Measurements from ENCODE around the gene POU2F1. TPM values are rescaled to one million over a fixed set of nuclear protein-coding genes. Genes with fewer than 3 reads are reported as not detected.

POU2F1 gene
- polyA plus RNA-seq, 1 donor from 2014 or later, result 10.9 TPM

- no peak overlapping the region for H3K27ac ChIP-seq (ENCODE audit: low read length)
- H3K79me2 ChIP-seq (replicated peaks; ENCODE audit: insufficient read depth, low read length), result peaks cover 48% of the 10 kb centered on the region
Measured at GRCh38 chr1:167305059-167305705, 84.5 kb downstream of the POU2F1 start.

DNA sequence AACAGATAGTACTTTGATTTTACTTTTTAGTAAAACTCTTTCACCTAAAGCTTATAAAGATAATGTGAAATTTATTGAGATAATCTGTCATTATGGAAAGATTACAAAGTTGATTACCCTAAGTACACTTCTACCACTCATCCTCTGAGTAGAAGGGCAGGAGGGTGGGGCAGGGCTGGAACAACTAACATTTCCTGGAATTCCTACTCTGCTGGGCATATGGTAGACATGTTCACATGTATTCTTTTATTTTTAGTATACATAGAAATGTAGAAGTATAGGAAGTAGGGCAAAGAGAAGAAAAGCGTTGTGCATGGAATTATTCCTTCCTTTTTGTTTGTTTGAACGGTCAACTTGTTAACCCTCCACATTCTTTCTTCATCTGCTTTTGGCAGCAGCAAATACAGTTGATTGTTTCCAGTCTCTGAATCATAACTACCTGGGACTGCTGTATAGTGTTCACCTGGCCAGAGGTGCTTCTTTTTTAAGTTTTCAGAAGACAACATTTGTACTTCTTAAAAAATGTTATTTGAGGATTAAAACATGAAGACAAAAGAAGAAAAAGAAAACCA, 85.1 kb downstream of the POU2F1 start:
- no peaks in the 10 kb centered on the region for H3F3A ChIP-seq (ENCODE audit: insufficient read depth, low read length, poor library complexity, severe bottlenecking)
- no peaks in the 10 kb centered on the region for H3K27me3 ChIP-seq (ENCODE audit: insufficient read depth, low read depth, low read length)
- H3K79me2 ChIP-seq (replicated peaks; ENCODE audit: insufficient read depth, low read length), result peaks cover 52% of the 10 kb centered on the region

More at GRCh38 chr1:167305059-167305705, 84.5 kb downstream of the POU2F1 start:
- H4K20me1 ChIP-seq (ENCODE audit: insufficient read depth), result no peaks in the 10 kb centered on the region
- no peak overlapping the region for H3K4me2 ChIP-seq (ENCODE audit: low read length)
- no peaks in the 10 kb centered on the region for H3K36me3 ChIP-seq (ENCODE audit: insufficient read depth, low read length)
- H3K9ac ChIP-seq (ENCODE audit: low read length), result no peak overlapping the region
- H2AFZ ChIP-seq (ENCODE audit: low read depth, low read length), result no peak overlapping the region
- H3K9me3 ChIP-seq (ENCODE audit: low read length), result no peaks in the 10 kb centered on the region
- H3K9me2 ChIP-seq (ENCODE audit: insufficient read depth, low read length), result no peaks in the 10 kb centered on the region
- no peak overlapping the region for H3K4me3 ChIP-seq (ENCODE audit: low read length)
- H3F3A ChIP-seq (ENCODE audit: insufficient read depth, low read length, poor library complexity, severe bottlenecking), result no peaks in the 10 kb centered on the region
- TF ChIP-seq EP300 (conservative IDR thresholded peaks at IDR 0.05; ENCODE audit: poor library complexity, severe bottlenecking) (no peak), EZH2 (IDR thresholded peaks at IDR 0.05; ENCODE audit: borderline replicate concordance, insufficient read depth, low read length, poor library complexity, severe bottlenecking) (no peak), TAF1 (IDR thresholded peaks at IDR 0.05; ENCODE audit: low read depth) (no peak), CTCF (IDR thresholded peaks at IDR 0.05; ENCODE audit: poor library complexity, severe bottlenecking) (no peak), POLR2AphosphoS5 (IDR thresholded peaks at IDR 0.05) (no peak), SMC3 (conservative IDR thresholded peaks at IDR 0.05; ENCODE audit: poor library complexity) (no peak), MXI1 (conservative IDR thresholded peaks at IDR 0.05; ENCODE audit: poor library complexity, severe bottlenecking) (no peak), RAD21 (conservative IDR thresholded peaks at IDR 0.05) (no peak)
- TF ChIP-seq, protein P1, sequence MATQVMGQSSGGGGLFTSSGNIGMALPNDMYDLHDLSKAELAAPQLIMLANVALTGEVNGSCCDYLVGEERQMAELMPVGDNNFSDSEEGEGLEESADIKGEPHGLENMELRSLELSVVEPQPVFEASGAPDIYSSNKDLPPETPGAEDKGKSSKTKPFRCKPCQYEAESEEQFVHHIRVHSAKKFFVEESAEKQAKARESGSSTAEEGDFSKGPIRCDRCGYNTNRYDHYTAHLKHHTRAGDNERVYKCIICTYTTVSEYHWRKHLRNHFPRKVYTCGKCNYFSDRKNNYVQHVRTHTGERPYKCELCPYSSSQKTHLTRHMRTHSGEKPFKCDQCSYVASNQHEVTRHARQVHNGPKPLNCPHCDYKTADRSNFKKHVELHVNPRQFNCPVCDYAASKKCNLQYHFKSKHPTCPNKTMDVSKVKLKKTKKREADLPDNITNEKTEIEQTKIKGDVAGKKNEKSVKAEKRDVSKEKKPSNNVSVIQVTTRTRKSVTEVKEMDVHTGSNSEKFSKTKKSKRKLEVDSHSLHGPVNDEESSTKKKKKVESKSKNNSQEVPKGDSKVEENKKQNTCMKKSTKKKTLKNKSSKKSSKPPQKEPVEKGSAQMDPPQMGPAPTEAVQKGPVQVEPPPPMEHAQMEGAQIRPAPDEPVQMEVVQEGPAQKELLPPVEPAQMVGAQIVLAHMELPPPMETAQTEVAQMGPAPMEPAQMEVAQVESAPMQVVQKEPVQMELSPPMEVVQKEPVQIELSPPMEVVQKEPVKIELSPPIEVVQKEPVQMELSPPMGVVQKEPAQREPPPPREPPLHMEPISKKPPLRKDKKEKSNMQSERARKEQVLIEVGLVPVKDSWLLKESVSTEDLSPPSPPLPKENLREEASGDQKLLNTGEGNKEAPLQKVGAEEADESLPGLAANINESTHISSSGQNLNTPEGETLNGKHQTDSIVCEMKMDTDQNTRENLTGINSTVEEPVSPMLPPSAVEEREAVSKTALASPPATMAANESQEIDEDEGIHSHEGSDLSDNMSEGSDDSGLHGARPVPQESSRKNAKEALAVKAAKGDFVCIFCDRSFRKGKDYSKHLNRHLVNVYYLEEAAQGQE (IDR thresholded peaks at IDR 0.05; ENCODE audit: borderline replicate concordance), result no peak
- H3K27me3 ChIP-seq (ENCODE audit: insufficient read depth, low read depth, low read length), result no peaks in the 10 kb centered on the region

More for the DNA sequence above, 85.1 kb downstream of the POU2F1 start:
- Histone ChIP-seq H3K4me3 (ENCODE audit: low read length) (no peak overlapping the region), H3K36me3 (ENCODE audit: insufficient read depth, low read length) (no peaks in the 10 kb centered on the region), H3K9me2 (ENCODE audit: insufficient read depth, low read length) (no peaks in the 10 kb centered on the region), H3K9me3 (ENCODE audit: low read length) (no peaks in the 10 kb centered on the region), H4K20me1 (ENCODE audit: insufficient read depth) (no peaks in the 10 kb centered on the region), H2AFZ (ENCODE audit: low read depth, low read length) (no peak overlapping the region), H3K4me2 (ENCODE audit: low read length) (no peak overlapping the region), H3K27ac (ENCODE audit: low read length) (no peak overlapping the region), H3K9ac (ENCODE audit: low read length) (no peak overlapping the region)
- TF ChIP-seq TAF1 (IDR thresholded peaks at IDR 0.05; ENCODE audit: low read depth) (no peak), SMC3 (conservative IDR thresholded peaks at IDR 0.05; ENCODE audit: poor library complexity) (no peak), CTCF (IDR thresholded peaks at IDR 0.05; ENCODE audit: poor library complexity, severe bottlenecking) (no peak), MXI1 (conservative IDR thresholded peaks at IDR 0.05; ENCODE audit: poor library complexity, severe bottlenecking) (no peak), RAD21 (conservative IDR thresholded peaks at IDR 0.05) (no peak), POLR2AphosphoS5 (IDR thresholded peaks at IDR 0.05) (no peak), EZH2 (IDR thresholded peaks at IDR 0.05; ENCODE audit: borderline replicate concordance, insufficient read depth, low read length, poor library complexity, severe bottlenecking) (no peak), EP300 (conservative IDR thresholded peaks at IDR 0.05; ENCODE audit: poor library complexity, severe bottlenecking) (no peak)
